GM21367 (cell line): ENCODE results near the gene PPM1M.

Source experiments
- ATAC-seq: cut with Tn5 transposase; IDR thresholded peaks from one replicate; pipeline ENCODE4 v1.9.1; 2021; ENCODE audit not compliant: unreplicated experiment

The PPM1M gene

DNA sequence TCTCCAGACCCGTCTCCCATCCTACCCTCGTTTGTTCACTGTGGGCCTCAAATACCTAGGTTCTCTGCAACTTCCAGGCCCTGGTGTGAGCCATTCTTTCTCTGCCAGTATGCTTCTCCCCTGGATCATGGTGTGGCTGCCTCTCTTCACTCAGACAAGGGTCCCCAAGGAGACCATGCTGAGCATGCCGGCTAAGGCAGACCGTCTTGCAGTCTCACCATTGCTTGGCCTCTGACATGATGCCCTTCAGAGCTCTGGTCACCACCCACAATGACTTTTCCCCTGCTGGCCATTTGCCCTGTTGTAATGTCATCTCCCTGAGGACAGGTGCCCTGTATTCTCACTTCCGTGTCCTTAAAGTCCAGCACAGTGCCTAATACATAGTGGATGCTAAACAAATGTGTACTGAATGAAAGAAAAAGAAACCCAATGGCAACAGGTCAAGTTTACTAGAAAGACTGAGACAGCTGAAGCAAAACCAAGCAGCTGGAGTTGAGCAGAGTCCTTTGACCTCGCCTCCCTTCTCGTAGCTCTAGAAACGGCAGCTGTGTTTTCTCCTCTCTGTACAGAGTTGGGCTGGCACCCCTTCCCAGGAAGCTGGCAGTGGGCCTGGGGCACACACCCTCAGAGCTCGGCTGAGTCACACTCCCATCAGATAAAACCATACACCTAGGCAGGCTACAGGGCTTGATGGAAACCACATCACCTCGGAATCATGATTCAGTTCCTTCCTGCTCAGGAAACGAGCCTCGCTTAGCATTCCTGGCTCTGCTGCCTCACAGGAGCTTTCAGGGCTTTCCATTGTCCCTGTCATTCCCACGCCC is 28.8 kb upstream of the PPM1M start:
- ATAC-seq: no peak

DNA sequence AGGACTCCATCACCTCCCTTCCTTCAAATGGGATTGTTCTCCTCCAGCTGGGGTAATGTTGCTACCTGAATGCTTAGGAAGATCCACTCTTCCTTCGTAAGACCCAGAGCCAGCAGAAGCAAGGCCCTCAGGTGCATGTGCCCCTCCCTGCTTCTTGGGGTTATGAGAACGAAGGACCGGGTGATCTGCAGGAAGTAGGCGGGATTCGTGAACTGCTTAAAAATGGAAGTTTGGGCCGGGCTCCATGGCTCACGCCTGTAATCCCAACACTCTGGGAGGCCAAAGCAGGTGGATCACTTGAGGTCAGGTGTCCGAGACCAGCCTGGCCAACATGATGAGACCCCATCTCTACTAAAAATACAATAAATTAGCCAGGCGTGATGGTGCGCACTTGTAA is 28.2 kb upstream of the PPM1M start:
- no peak for ATAC-seq

DNA sequence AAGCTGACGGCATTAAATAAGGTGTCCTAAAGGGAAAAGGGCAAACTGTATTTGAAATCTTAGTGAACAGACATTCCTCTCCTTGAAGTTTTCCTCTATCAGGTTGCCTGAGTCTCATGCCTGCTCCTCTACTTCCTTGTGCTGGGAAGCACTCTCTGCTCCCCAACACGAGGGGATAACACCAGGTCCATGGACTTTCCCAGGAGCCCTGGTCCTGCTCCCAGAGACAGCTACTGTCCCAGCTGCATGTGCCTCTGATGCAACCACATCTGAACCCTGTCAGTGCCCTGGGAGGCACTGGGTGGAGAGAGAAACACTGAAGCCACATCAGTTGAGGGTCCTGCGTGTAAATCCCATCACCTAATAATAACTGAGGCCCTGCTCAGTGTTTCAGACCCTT is 27.5 kb upstream of the PPM1M start:
- no peak for ATAC-seq

DNA sequence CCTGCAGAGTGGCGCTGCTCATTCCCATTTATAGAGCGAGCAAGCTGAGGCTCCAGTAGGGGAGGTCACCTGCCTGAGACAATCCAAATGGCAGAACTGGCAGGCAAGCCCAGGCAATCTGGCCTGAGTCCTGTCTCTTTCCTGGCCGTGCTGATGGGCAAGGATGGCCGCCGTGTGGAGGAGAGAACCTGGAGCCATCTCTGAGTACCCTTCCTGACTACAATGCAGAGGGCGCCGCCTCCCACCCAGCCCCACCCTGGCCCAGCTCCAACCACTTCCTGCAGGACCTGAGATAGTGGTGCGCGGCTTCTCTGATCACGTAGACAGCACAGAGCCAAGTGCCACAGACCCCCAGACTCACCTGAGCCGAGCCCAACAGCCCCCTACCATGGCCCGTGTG is 27.1 kb upstream of the PPM1M start:
- no peak for ATAC-seq

DNA sequence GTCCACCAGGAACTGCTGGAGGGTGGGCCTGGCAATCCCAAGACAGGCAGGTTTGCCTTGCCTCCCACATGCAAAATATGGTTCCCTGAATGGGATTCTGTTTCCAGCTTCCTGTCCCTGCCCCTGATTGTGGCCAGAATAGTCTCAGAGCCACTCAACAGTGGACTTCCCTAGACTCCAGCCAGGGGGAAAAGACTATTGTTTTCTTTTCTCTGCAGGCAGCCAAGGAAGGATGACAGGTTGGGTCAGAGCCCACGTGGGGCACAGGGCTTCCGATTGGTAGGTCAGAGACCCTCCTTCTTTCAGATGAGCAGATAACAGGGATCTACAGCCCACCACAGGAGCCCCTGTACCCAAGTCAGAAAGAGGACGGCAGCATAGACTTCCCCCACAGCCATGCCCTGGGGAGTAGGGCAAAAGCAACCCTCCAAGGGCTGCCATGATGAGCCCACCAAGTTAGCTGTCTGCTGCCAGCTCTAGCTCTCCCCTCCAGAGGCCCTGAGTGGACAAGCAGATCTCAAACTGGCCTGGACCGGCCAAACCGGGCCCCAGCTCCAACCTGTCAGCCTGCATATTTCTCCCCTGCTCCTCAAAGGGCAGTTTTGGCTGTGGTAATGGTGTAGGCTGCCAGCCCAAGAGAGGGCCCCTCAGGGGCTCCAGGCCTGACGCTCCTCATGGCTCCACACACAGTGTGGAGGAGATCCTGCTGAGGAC is 26.5 kb upstream of the PPM1M start:
- ATAC-seq: no peak

DNA sequence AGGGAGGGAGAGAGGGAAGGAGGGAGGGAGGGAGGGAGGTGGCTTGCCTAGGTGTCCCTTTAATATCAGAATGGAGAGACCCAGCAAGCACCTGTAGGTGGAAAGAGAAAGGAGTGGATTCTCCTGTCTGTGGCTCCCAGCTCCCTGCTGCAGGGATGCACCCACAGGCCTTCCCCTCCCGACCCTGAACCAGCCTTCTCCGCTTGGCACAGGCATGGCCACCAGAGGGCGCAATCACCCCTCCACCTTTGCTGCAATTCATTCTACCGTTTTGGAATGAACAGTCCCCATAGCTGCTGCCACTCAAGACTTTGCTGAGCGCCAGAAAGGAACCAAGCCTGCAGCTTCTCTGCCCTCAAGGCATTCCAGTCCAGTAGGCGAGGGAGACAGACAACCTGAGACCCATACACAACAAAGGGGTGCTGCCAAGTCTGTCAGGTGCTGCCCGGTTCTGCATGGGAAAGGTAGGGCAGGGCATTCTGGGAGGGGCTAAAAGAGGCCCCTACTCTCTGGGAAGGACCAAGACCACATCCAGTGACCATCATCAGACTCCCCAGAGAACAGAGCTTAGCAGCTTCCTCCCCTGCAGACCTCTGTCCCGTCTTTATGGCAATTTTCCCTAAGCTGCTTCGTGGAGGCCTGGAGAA is 25.1 kb upstream of the PPM1M start:
- ATAC-seq: no peak

DNA sequence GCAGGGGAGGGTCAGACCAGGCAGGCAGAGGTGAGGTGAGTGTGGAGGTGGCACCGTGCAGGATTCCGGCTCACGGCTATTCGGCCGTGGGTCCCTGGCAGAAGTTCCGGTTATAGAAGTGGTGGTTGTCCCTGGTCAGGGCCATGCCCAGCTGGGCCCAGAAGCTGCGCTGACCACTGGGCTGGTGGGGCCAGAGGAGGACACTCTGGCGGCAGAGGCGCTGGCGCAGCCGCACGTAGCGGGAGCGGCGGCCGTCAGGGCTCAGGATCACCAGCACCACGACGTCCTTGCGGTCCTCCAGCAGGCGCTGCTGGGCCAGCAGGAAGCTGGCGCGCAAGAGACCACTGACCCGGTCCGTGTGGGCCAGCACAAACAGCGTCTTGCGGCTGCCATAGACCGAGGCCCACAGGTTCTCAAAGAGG is 24.4 kb upstream of the PPM1M start:
- no peak for ATAC-seq

DNA sequence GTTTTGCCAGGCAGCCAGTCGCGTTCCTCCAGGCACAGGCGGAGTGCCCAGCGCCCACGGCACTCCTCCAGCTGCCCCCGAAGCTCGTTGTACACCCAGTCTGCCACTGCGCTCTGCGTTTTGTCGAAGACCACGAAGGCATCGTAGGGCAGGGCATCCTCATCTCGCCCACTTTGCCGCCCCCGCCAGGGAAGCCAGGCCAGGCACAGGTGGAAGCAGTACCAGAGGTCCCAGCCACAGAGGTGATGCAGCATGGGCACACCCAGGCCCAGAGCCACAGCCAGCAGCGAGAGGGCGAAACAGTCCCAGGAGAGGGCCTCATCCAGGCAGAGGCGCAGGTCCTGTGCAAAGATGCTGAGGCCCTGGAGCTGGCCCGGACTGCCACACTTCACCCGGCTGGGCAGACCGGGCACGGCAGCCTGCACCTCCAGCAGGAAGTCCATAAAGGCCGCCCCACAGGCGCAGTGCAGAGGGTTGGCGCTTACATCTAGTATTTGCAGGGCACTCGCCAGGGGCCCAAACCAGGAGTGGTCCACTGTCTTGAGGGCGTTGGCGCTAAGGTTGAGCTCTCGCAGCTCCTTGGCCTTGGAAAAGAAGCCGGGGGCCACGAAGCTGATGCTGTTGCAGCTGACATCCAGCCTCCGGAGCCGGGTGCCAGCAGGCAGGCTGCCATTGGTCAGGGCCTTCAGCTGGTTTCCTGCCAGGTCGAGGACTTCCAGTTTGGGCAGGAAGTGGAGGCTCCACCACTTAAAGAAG is 23.8 kb upstream of the PPM1M start:
- no peak for ATAC-seq

DNA sequence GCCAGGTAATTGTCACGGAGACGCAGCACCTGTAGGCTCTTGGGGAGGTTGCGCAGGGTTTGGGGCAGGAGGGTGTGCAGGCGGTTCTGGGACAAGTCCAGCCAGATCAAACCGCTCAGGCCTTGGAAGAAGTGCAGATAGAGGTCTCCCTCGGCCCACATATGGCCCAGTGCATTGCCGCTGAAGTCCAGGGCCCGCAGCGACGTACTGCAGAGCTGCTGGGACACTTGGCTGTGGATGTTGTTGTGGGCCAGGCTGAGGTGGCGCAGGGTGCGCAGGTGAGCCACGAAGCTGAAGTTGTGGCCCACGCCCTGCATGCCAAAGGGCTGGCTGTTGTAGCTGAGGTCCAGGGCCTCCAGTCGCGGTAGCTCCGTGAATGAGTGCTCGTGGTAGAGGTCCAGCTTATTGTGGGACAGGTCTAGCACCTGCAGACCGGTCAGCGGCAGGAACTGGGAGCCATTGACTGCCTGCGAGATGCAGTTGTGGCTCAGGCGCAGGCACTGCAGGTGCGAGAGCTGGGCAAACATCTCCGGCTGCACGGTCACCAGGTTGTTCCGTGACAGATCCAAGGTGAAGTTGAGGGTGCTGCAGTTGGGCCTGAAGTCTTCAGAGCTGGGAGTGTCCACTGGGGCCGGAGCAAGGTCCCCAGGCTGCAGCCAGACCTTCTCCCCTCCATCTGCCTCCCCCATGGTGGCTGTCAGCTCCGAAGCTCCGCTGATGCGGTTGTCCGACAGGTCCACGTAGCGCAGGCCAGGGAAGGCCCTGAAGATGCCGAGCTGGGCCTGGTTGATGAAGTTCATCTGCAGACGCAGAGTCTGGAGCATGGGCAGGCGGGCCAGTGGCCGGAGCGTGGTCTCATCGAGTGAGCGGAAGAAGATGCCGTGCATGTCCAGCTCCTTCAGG is 23.0 kb upstream of the PPM1M start:
- no peak for ATAC-seq

DNA sequence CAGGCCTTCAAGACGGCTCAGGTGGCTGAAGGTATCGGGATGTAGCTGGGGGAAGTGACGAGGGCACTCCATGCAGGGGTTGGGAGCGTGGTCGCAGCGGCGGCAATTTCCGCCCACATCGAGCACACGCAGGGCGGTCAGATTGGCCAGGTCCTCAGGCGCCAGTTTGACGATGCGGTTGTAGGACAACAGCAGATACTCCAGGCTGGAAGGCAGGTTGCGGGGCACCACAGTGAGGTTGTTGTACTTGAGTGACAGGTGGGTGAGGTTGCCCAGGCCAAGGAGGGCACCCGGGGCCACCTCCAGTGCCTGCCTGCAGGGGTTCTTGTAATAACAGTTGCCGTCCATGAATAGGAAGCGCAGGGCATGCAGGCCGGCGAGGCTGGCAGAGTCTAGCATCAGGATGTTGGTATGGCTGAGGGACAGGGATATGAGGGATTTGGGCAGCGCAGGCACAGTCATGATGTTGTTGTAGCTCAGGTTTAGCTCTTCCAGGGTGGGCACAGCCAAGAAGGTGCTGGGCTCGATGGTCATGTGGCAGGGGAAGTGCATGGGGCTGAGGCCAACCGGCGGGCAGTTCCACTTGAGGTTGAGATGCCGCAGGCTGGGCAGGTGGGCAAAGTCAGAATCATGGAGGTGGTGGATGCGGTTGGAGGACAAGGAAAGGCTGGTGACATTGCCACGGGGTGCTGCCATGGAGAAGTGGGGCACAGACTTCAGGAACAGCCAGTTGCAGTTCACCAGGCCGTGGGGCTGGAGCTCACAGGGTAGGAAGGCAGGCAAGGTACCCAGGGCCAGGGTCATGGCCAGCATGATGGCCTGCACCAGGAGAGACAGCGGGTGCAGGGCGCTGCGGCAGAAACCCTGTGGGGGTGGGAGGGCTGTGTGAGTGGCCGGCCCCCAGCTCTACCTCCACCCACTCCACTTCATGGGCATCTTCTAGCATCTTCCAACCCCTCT is 21.8 kb upstream of the PPM1M start:
- no peak for ATAC-seq

DNA sequence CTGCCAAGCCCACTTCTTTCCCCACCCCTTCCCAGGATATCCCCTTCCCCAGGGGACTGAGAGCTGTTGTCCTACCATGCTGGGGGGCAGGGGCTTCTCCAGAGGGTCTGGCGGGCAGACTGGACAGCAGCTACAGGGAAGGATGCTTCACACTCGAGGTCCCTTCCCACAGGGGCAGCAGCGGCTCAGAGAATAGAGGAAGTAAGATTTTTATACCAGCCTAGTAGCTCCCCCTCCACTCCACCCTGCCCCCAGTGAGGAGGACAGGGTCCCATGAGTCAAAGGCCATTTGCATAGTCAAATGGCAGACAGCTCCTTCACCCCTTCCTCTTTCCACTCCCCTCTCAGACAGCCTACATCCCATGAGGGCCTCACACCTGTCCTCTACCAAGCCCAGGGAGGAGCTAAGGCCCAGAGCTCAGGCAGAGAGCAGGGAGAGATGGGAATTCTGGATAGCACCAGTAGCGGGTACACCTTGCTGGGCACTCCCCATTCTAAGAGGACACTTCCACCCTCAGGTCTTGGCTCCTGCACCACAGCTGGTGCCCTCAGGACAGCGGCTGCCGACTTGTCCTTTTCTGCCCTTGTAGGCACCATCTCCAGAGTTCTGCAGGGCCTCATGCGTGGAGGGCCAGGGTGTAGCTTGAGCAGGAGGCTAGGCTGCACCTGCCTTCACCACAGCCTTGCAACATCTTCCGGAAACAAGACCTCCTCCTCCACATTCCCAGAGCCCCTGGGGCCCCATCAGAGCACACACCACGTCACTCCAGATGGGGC is 19.9 kb upstream of the PPM1M start, which contains the start of gene TLR9:
TLR9 (minus strand) TSS at position 194 of the 777 bp plus-strand sequence; CDS start at position 78, 116 bp downstream.
- peak; percentile 76 for ATAC-seq

DNA sequence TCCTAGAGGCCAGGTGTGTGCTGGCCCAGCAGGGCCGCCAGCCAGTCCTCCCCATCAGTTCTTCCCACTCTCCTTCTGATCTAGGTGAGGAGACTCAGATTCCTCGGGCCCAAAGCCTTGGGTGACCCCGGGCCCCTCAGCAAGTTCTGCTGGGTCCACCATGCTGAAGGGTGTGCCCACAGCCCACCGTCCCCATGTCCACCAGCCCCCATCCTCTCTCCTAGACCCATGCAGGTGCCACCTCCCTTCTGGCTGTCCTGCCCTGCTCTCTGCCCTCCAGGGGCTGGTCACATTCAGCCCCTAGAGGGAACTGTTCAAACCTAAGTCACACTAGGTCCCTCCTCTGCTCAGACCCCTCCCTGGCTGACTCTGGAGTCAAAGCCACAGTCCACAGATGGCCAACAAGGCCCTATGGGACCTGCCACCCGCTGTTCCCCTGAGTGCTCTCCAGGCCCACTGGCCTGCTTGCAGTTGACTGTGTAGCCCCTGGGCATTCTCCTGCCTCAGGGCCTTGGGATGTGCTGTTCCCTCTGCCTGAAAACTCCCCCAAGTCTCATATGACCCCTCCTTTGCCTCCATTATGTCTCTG is 19.2 kb upstream of the PPM1M start:
- ATAC-seq: peak; percentile 2

DNA sequence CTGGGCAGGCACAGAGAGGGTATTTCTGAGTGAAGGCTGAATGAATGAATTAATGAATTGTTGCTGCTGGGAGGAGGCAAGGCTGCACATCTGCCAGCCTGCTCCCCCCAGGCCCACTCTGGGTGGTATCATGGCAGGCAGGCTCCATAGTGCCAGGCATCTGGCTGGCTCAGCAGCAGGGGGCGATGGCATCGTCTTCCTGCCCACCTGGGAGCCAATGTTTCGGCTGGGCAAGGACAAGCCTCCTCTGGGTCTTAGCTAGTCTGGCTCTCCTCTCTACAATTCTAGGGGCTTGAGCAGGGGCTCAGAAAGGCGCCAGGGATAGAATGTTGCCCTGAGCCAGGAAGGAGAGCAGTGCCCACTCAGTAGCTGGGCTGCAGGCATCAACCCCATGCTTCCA is 18.4 kb upstream of the PPM1M start:
- no peak for ATAC-seq

DNA sequence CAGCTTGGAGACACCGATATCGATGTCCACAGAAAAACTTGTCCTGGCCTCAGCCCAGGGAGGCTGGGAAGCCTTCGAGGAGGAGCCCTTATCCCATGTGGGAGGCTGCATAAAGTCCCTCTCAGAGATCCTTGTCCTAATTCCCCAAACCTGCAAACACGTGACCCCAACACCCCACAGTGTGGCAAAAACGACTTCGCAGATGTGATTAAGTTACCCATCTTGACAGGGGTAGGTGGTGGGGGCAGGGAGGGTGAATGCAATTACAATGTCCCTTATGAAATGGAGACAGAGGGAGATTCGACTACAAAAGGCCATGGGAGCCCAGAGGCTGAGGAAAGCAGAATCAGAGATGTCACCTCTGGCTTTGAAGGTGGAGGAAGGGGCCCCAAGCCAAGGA is 17.8 kb upstream of the PPM1M start:
- ATAC-seq: no peak

DNA sequence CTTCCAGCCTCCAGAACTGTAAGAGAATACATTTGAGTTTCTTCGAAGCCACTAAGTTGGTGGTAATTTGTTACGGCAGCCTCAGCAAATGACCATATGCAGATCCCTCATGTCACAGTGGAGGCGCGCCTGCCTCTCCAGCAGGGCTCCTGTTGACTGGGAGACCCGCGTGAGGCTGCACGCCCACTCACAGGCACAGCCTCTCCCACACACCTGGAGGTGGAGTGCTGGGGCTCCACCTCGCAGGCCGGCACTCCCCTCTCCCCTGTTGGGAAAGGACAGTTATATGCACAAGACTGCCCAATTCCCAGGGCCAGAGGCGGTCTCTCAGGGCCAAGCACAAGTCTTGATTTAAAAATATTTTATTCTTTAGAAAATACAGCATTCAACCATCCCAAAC is 17.3 kb upstream of the PPM1M start:
- no peak for ATAC-seq

DNA sequence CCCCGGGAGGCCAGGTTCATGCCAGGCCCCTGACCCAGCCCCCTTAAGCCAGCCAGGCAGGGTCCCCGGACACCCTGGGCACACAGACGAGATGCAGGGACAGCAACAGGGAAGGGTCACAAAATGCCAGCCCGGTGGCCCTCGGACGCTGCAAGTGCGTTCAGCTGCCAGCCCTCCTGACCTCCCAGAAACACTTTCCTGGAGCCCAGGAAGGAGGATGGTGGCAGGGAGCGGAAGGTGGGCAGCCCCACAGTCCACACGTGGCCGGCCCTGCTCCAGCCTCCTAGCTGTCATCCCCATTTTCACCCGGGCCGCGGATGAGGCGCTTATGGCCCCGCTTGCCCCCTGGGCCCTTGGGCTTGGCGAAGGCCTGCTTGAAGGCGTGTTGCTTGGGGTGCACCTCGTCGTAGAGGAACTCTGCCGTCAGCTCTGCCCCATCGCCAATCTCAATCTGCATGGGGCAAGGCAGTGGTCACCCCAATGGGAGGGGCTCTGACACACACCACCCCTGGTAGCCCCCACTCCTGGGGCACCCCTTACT is 16.7 kb upstream of the PPM1M start:
- ATAC-seq: no peak

DNA sequence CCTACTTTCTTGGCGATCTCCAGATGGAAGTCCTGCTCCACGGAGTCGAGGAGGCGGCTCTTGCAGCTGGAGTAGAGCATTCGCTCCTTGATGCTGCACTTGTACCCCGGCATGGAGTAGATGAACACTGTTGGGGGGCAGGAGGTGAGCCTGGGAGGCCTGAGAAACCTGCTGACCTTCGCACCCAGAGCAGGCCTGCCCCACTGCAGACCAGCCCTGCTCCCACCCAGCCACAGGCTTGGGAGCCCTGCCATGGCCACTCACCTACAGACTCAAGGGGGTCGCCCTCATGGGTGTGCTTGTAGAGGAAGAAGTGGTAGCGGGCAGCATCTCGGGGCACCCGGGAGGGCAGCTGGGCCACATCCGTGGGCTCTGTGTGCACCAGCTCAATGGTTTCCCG is 15.9 kb upstream of the PPM1M start:
- no peak for ATAC-seq

DNA sequence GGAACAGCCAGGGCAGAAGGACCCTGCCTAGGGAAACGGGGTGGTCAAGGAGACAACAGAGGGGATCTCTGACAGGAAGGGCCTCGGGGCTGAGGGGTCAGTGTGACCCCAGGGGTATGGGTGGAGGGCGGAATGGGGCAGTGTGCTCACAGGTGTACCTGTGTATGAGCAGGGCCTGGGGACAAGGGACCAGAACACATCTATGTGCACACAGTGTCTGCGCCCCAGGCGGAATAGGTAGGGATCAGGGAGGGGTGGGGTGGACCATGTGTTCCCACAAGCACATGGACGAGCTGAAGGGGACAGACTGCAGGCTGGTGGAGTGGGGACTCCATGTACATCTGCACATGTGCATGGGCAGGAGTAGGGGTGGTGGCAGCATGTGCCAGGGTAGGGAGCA is 15.1 kb upstream of the PPM1M start:
- ATAC-seq: no peak
